GM20431 (cell line): ENCODE data around the gene FHOD3.

Source experiments
- in situ Hi-C: fragments of 300-500 bp; cut with MseI, MboI; formaldehyde crosslinking; loops from one replicate; pipeline ENCODE4 v1.15.0; 2020; ENCODE audit warnings: low sequenced_read_pairs; ENCODE audit not compliant: unreplicated experiment

The FHOD3 gene

DNA sequence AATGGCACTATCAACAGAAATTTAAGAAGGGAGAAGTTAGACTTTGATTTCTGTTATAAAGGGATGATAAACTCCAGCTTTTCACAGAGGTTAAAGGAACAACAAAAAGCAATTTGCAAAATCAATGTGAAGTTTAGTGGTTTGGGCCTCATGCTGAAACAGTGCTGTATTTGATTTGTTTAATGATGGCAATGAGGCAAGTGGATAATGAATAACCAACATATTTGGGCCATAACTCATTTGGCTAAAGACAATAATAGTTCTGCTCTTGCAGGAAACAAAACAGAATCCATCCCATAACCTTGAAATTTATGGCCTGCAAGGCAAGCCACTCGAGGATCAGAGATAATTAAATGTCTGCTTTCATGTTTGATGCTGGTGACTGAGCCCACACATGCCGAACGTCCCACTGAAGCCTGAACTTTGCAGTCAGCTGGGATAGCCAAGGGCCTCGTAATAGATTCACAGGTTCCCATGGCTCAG is 474.8 kb downstream of the FHOD3 start:
- in situ Hi-C loops = no loop called here

DNA sequence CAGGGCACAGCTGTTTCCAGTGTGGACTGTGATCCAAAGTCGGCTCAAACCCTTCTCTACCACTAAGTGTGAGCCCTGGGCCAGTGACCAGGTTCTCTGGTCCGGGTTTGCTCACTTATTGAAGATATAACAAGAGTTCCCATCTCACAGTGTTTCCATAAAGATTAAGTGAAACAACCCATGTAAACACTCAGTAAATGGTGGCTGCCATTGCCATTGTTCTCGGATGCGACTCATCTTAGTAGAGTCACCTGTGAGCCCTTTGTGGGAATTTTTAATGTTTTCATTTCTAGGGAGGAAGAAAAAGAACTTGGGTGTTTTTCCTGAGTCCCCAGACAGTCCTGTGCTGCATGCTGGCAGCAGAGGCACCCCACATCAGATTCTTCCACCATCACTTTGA is 477.9 kb downstream of the FHOD3 start:
- in situ Hi-C loops = no loop called here

DNA sequence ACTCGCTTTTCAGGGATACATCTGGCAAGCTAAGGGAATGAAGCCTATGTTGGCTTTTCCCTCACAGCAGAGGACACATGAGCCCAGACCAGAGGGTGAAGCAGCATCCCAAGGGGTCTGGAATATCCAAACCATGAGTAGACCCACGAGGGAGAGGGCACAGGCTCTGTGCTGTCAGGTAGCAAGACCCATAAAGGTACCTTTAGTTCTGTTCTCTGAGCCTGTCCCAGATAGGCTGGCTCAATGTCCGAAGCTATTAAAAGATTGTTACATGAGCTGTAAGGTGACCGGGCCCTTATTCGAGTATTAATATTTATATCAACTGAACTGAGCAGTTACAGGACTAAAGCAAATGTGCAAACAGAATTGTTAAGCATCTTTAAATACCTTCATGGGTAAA is 479.1 kb downstream of the FHOD3 start:
- in situ Hi-C loops = no loop called here

DNA sequence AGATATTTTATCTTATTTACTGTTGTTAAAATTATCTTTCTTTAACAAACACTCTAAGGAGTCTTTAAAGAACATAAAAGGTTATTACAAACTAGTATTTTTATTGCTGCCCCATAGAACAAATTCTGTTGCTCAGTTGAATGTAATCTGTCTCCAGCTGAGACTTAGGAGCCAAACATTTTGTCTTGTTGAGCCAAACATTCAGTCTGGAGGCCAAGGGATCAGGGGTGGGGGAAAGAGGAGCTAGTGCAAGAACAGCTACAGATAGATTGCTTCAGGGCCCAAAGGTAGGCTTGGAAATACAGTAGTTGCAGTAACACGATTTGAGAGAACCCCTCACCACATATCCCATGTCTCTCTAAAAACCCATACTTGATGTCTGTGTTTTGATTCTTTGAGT is 480.1 kb downstream of the FHOD3 start:
- in situ Hi-C loops = no loop called here

DNA sequence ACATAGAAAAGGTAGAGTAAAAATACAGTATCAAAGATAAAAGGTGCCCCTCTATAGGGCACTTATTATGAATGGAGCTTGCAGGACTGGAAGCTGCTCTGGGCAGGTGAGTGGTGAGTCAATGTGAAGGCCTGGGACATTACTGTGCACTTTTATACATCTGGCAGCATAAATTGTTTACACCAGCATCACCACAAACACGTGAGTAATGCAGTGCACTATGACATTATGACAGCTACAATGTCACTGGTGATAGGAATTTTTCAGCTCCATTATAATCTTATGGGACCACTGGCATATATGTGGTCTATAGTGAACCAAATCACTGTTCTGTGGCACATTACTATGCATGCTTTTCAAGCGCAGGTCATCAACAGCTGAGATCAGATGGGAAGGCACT is 483.2 kb downstream of the FHOD3 start:
- in situ Hi-C loops = no loop called here

DNA sequence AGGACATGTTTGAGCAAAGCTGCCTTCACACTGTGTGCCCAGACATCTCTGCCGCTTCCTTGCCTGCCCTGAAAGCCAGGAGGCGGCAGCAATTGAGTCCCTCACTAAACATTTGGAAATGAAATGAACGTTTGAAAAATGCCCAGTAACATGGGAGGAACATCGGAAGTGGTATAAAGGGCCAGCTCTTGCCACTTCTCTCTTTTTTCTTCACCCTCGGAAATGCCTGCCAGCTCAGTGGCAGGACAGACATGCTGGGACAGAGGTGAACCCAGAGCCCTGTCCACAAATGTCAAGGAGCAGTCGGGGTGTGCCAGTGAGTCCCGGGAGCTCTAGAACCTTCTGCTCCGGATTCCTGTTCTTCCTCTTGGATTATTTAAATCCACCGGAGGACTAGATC is 485.2 kb downstream of the FHOD3 start:
- in situ Hi-C loops = no loop called here

DNA sequence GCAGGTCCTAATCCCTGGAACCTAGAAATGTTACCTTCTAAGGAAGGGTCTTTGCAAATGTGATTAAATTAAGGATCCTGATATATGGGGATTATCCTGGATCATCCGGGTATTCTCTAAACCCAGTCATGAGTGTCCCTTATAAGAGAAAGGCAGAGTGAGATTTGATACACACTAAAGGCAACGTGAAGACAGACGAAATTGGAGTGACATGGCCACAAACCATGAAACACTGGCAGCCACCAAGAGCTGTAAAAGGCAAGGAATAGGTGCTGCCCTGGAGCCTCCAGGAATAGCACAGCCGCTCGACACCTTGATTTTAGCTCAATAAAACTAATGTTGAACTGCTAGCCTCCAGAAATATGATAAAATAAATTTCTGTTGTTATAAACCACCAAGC is 486.3 kb downstream of the FHOD3 start:
- in situ Hi-C loops = no loop called here

DNA sequence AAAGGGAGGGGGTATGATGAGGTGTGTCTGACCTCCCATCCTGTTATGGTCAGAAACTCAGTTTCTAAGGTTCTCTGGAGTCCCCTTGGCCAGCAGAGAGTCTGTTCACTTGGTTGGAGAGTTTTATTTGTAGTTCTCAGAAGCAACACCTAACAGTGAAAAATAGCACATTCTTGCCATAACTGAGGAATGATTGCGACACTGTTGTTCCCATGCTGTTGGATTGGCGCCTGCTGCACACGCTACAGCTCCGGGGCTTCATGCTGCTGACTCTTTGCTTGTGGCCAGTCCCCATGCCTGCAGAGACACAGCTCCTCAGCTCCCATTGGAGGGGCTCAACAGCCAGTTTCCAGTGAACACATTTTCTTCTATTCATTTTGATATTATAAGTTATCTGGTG is 489.2 kb downstream of the FHOD3 start:
- in situ Hi-C loops = no loop called here

DNA sequence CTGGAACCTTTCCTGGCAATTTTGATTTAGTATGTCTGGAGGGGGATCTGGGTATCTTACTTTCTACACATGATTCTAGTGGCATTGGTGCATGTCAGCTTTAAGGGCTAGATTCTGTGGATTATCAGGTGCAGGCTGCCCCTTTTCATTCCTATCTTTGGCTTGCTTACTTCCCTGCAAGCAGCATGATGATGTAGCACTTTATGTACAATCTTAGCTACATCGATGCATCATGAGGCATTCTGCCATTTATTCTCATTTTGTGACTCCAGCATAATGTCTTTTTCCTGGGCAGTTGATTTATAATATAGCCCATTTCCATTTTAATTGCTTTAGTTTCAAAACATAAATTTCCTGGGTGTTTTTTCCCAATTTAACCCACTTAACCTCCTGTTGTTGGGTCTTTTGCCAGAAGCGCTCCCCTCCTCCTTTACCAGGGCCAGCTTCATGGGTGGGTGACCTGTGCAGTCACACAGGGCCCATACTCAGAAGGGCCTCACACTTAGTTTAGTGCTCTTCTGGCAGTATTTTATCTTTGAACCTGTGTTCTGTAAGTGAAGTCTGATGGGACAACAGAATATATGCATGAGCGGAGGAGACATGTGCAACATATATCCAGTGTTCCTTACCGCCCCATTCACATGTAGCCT is 495.2 kb downstream of the FHOD3 start:
- in situ Hi-C loops = no loop called here

DNA sequence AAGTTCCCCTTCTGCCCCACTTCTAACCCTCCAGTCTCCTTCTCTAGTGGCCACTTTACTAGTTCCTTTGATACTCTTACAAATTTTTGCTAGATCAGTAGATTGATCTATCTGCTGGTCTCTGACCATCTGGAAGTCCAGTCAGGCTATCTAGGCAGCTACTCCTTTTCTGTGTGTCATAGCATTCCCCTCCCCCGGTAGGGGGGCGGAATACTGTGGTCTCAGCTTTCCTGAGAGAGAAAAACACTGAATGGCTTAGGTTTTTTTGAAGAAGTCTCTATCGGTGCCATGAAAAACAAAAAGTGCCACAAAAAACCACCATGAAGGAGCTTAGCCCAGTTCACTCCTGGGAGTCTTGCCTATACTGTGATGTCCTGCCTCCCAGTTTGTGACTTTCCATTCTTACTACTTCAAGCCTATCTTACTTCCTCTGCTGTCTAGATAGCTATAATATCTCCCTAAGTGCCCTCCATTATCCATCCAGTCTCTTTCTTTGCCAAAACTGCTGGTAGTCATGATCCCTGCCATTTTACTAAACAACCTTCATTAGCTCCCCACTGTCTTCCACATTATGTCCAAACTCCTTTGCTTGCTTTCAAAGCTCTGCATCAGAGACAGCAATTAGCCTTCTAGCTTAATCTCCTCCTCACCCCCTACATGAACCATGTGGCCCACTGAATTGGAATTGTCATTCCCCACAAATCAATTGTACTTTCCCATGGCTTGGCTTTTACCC is 501.4 kb downstream of the FHOD3 start:
- in situ Hi-C loops = no loop called here

DNA sequence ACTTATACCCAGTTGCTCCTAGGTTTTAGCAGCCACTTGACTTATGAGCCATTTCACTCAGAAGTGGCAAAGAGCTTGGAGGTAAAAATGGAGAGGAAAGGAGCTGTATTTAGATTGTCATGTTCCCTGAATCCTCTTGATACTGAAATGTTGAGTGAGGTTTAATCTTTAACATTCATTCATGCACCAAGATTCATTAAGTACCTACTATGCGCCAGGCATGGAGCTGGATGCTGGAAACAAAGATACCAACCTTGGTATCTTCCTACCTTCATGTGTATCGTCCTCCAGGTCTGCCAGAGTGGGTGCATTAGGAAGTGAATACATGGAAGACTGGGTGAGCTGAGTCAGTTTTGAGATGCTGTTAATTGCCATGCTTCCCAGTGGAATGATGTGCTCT is 507.6 kb downstream of the FHOD3 start:
- in situ Hi-C loops = loop anchor here (25.0 kb wide), 1 partner anchor 118 kb away; no protein-coding TSS in a partner anchor

DNA sequence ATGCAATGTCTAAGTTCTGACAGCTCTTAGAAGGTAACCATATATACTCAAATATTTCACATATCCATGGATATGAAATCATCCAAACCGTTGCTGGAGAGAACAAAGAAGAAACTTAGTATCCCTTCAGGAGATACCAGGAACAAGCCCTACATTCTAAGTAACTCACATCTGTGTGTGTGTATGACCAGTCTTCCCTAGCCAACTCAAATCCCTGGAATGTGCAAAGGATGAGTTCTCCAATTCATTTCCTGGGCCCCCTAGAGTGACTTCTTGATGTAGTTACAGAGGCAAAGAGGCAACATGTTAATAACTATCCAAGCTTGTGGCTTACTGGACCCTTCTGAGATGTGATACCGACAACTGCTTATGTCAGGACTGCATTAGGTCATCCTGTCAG is 511.2 kb downstream of the FHOD3 start:
- in situ Hi-C loops = loop anchor here (25.0 kb wide), 1 partner anchor 121 kb away; no protein-coding TSS in a partner anchor

DNA sequence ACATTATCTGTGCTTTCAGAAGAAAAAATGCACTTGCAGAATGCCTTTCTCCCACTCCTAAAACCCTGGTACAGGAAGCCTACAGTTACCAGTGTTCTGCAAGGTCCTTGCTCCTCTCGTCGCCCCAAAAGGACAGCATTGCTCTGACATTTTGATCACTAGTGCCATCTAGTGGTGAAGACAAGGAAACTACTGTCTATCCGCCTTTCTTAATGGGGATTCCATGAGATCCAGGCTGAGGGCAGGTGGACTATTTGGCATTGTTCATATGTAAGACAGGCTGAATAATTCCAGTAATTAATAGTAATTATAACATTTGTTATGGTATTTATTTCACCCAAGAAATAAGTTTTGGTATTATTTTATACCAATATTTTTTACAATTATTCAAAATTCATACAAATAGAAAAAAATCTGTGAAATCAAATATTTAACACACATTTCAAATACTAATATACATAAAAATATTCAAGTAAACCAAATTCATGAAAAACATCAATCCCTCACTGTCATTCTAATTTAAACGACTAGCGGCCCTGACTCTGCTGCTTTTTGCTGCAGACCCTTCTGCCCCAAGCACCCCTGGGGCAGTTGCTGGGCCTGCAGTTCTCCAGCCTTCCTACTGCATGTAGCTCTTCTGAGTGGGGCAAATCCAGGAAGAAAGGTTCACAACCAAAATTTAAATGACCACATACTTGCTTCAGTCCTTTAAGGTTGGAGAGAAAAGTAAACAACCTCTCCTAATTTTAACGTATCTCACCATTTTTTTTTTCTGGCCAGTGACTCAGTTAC is 512.3 kb downstream of the FHOD3 start:
- in situ Hi-C loops = loop anchor here (25.0 kb wide), 1 partner anchor 122 kb away; no protein-coding TSS in a partner anchor

DNA sequence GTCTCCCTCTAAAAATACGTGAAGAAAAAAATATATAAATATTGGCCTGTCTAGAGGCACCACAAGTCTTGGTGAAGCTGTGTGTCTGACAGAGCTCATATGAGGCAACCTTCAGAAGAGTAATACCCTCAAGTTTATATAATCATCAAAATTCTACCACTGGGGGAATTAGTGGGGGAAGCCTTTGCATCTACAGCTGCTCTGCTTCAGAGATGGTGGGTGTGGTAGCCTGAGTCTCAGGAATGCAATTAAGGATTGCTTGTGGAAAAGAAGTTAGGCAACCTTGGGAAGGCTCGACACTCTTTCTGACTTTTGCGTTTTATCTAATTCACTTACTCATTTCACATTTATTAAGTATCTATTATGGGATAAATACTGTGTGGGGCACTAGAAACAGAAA is 513.9 kb downstream of the FHOD3 start:
- in situ Hi-C loops = loop anchor here (25.0 kb wide), 1 partner anchor 124 kb away; no protein-coding TSS in a partner anchor

DNA sequence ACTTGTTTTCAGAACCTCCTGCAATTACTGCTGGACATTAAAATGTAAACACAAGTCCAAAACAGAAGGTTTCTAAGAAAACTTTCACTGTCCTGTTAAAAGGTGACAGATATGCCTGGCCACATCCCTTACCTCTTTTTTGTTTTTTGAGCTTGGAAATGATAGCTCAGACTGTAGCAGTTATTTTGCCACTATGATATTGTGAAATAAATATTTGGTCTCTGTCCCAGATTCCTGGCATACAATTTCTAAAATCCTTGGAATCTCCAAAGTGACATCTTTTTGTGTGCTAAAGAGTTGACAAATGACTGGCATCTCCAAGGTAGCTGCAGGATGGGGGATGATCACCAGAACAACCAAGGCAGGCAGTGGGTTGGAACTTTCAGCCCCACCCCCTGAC is 514.4 kb downstream of the FHOD3 start:
- in situ Hi-C loops = loop anchor here (25.0 kb wide), 1 partner anchor 125 kb away; no protein-coding TSS in a partner anchor

DNA sequence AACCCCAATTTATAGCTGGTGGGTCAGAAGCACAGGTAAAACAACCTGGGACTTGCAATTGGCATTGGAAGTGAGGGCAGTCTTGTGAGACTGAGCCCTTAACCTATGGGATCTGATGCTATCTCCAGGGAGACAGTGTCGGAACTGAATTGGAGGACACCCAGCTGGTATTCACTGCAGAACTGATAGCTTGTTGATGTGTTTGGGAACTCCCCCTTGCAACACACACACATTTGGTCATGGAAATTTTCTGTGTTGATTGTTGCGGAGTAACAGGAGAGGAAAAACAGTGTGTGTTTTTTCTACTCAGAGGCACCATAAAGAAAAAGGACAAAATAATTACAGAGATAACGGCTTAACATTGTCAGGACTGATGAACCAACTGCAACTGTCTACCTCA is 515.2 kb downstream of the FHOD3 start:
- in situ Hi-C loops = loop anchor here (25.0 kb wide), 1 partner anchor 125 kb away; no protein-coding TSS in a partner anchor

DNA sequence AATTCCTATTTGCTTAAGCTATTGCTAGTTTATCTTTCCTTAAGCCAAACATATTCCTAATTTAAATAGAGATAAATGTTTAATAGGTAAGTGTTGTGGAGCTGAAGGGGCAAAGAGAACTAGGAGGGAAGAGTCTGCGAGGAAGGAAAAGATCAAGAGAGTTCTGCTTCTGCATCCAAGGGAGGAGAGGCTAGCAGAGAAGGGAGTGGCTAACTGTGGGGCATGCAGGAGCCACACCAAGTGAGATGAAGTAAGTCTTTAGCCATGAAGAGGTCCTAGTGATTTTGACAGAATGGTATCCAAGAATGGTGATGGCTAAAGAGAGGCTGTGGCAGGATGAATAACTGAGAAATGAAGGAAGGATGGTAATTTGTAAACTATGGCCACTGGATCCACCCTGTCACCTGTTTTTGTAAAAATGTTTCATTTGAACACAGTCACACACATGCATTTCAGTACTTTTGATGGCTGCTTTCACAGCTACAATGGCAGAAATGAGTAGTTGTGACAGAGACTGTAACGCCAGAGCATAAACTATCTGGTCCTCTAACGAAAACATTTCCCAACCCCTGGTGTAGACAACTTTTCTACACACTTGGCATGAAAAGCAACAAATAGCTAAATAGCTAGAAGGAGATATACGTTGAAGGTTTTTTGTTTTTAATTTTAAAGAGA is 515.7 kb downstream of the FHOD3 start:
- in situ Hi-C loops = loop anchor here (25.0 kb wide), 1 partner anchor 126 kb away; no protein-coding TSS in a partner anchor

DNA sequence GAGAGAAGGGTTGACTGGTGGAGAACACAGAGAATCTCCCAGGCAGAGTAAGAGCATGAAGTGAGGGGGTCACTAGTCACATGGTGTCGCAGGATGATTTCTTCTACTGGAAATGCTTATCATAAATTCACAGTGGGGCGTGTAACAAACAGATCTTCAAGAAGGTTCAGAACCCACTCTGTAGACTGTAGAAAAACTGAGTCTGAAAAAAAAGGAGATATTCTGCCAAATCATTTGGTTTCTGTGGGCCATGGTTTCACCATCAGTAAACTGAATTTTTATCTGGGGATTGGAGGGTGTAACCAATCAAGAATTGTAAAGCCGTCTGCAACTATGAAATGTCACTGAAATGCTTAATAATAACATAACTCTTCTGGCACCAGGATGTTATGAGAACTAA is 516.3 kb downstream of the FHOD3 start:
- in situ Hi-C loops = loop anchor here (25.0 kb wide), 1 partner anchor 127 kb away; no protein-coding TSS in a partner anchor

DNA sequence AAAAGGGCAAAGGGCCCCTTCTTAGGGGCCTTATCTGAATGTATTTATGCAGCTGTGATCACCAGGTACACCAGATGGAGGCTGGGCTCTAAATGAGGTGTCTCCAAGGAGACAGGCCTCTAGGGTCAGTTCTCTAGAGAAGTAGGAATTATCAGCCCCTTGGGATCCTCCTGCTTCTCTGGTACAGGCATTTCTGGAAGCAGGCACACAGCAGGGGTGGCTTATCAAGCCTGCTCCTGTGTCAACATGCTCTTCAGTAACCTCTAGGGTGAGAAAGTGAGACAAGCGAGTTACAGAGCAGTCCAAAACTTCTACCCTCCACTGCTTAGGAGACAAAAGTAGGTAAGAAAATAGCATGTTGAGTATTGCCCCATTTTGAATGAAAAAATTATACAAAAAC is 517.5 kb downstream of the FHOD3 start:
- in situ Hi-C loops = loop anchor here (25.0 kb wide), 1 partner anchor 128 kb away; no protein-coding TSS in a partner anchor

DNA sequence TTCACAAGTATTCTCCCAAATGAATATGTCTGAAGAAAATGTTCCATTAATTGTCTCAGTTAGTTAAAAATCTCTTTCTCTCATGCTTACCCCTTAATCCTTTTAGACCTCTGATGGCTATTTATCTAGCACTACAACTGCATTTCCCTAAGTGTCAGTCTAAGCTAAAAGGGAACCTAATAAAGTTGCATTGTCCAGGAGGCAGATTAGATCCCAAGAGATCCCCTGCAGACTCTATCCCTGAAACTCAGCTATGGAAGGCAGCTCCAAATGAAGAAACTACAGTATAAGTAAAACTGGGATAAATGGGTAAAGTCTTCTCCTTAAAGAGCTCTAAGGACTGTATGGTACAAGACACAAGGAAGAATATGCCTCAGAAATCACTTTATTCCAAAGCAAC is 518.6 kb downstream of the FHOD3 start:
- in situ Hi-C loops = loop anchor here (25.0 kb wide), 1 partner anchor 129 kb away; no protein-coding TSS in a partner anchor
